Vagina (tissue), 2 donors: ENCODE results near the gene ZNF428. TPM values are rescaled to one million over a fixed set of nuclear protein-coding genes. Genes with fewer than 3 reads are reported as not detected.

Experiments used
- DNase-seq, 2 donors: peaks; one replicate each; pipeline ENCODE4 v3.0.0-alpha.2; 2017; ENCODE audit errors: extremely low spot score in 2 of 2
- H3K27ac ChIP-seq: fragments of 200-600 bp; sonication (generic); one replicate; pipeline ENCODE4 v1.5.1; 2019
- H3K27me3 ChIP-seq: fragments of 200-600 bp; sonication (generic); one replicate; pipeline ENCODE4 v1.5.1; 2019
- H3K36me3 ChIP-seq, 2 donors: fragments of 200-600 bp; sonication (generic); one replicate each; pipeline ENCODE4 v1.5.1; 2017 to 2019
- H3K4me1 ChIP-seq: fragments of 200-600 bp; sonication (generic); one replicate; pipeline ENCODE4 v1.5.1; 2019
- H3K4me3 ChIP-seq, 2 donors: fragments of 200-600 bp; sonication (generic); 1 replicate in 1 of 2; 2 replicates in 1 of 2; pipeline ENCODE4 v1.5.1; 2016 to 2019
- H3K9me3 ChIP-seq: fragments of 200-600 bp; sonication (generic); one replicate; pipeline ENCODE4 v1.5.1; 2019
- CTCF ChIP-seq, 3 experiments: fragments of 450-650 bp in 2 of 3; fragments of 200-600 bp in 1 of 3; sonication (generic) in 1 of 3; IDR thresholded peaks; one replicate each; pipeline ENCODE4 v1.5.1; 2017 to 2019; ENCODE audit warnings: antibody characterized with exemption in 3 of 3, mild to moderate bottlenecking in 2 of 3, moderate library complexity in 2 of 3
- POLR2A ChIP-seq, 2 donors: fragments of 450-650 bp; IDR thresholded peaks; one replicate each; pipeline ENCODE4 v1.6.1; 2017; ENCODE audit warnings: antibody characterized with exemption in 2 of 2, mild to moderate bottlenecking in 2 of 2, moderate library complexity in 2 of 2
- POLR2AphosphoS5 ChIP-seq, 2 donors: sonication (generic); formaldehyde crosslinking; IDR thresholded peaks; one replicate each; pipeline ENCODE4 v1.9.0; 2017; ENCODE audit warnings: antibody characterized with exemption in 2 of 2, mild to moderate bottlenecking in 2 of 2, low read depth in 1 of 2; ENCODE audit not compliant: insufficient read depth in 1 of 2
- intact Hi-C: fragments of 100-400 bp; cut with DNase I; formaldehyde crosslinking; loops from one replicate; pipeline ENCODE4 v1.15.1; 2023
- total RNA-seq: library from RNA; depleted of rRNA; stranded (reverse); fragments of >200 nt; gene quantifications from one replicate; pipeline ENCODE4 v1.2.3, GENCODE V29; 2016

ZNF428 gene
- total RNA-seq, 1 donor from 2014 or later: 30.9 TPM

GRCh38 chr19:43664018-43664417 lies 44.6 kb upstream of the ZNF428 start:
- Histone ChIP-seq H3K4me3 (no peak overlapping the region), H3K9me3 (no peaks in the 10 kb centered on the region), H3K36me3 (peaks cover 0 to 39% of the 10 kb centered on the region in 2 donors), H3K27ac (no peak overlapping the region), H3K4me1 (peaks cover 8% of the 10 kb centered on the region), H3K27me3 (no peaks in the 10 kb centered on the region)
- TF ChIP-seq POLR2A (IDR thresholded peaks at IDR 0.05) (no peak), CTCF (IDR thresholded peaks at IDR 0.05) (no peak), POLR2AphosphoS5 (IDR thresholded peaks at IDR 0.05; ENCODE audit: insufficient read depth in 1 of 2, low read depth in 1 of 2) (no peak)
- intact Hi-C loops: no loop called here
- DNase-seq: no peak

GRCh38 chr19:43662487-43662886 lies 43.1 kb upstream of the ZNF428 start:
- intact Hi-C loops: no loop called here
- H3K36me3 ChIP-seq: peaks cover 0 to 45% of the 10 kb centered on the region in 2 donors

GRCh38 chr19:43660971-43661360 lies 41.5 kb upstream of the ZNF428 start:
- no peaks in the 10 kb centered on the region for H3K9me3 ChIP-seq
- H3K4me1 ChIP-seq: no peaks in the 10 kb centered on the region
- no peak overlapping the region for H3K4me3 ChIP-seq
- TF ChIP-seq CTCF (IDR thresholded peaks at IDR 0.05) (no peak), POLR2A (IDR thresholded peaks at IDR 0.05) (no peak), POLR2AphosphoS5 (IDR thresholded peaks at IDR 0.05; ENCODE audit: insufficient read depth in 1 of 2, low read depth in 1 of 2) (no peak)
- H3K36me3 ChIP-seq: peaks cover 0 to 45% of the 10 kb centered on the region in 2 donors
- DNase-seq: no peak
- no peaks in the 10 kb centered on the region for H3K27me3 ChIP-seq
- intact Hi-C loops: no loop called here
- H3K27ac ChIP-seq: no peak overlapping the region

More at GRCh38 chr19:43662487-43662886, 43.1 kb upstream of the ZNF428 start:
- no peak for DNase-seq
- Histone ChIP-seq H3K9me3 (no peaks in the 10 kb centered on the region), H3K27ac (no peak overlapping the region), H3K27me3 (no peaks in the 10 kb centered on the region), H3K4me1 (peaks cover under 1% of the 10 kb centered on the region), H3K4me3 (no peak overlapping the region)
- TF ChIP-seq POLR2AphosphoS5 (IDR thresholded peaks at IDR 0.05; ENCODE audit: insufficient read depth in 1 of 2, low read depth in 1 of 2): no peak

- Histone ChIP-seq H3K4me1 (no peaks in the 10 kb centered on the region), H3K27me3 (no peaks in the 10 kb centered on the region), H3K4me3 (no peak overlapping the region), H3K36me3 (peaks cover 0 to 51% of the 10 kb centered on the region in 2 donors), H3K9me3 (no peaks in the 10 kb centered on the region), H3K27ac (no peak overlapping the region)
- no peak for TF ChIP-seq POLR2AphosphoS5 (IDR thresholded peaks at IDR 0.05; ENCODE audit: insufficient read depth in 1 of 2, low read depth in 1 of 2)
- no peak for TF ChIP-seq CTCF (IDR thresholded peaks at IDR 0.05)
- TF ChIP-seq POLR2A (IDR thresholded peaks at IDR 0.05): no peak
- intact Hi-C loops: no loop called here
- no peak for DNase-seq
Measured at GRCh38 chr19:43660301-43660970, 41.0 kb upstream of the ZNF428 start.

- H3K4me1 ChIP-seq: no peaks in the 10 kb centered on the region
- H3K9me3 ChIP-seq: no peaks in the 10 kb centered on the region
- H3K27ac ChIP-seq: no peak overlapping the region
- no peak overlapping the region for H3K4me3 ChIP-seq
- TF ChIP-seq POLR2A (IDR thresholded peaks at IDR 0.05) (no peak), CTCF (IDR thresholded peaks at IDR 0.05) (no peak), POLR2AphosphoS5 (IDR thresholded peaks at IDR 0.05; ENCODE audit: insufficient read depth in 1 of 2, low read depth in 1 of 2) (no peak)
- no peaks in the 10 kb centered on the region for H3K27me3 ChIP-seq
- DNase-seq: no peak
- H3K36me3 ChIP-seq: peaks cover 0 to 49% of the 10 kb centered on the region in 2 donors
- intact Hi-C loops: loop anchor here (10.0 kb wide), 1 partner anchor 94 kb away; no protein-coding TSS in a partner anchor
Measured at GRCh38 chr19:43658494-43658893, 39.1 kb upstream of the ZNF428 start.
